Thoracic aorta (tissue), 2 donors: ENCODE data around the gene HERPUD1. TPM values are rescaled to one million over a fixed set of nuclear protein-coding genes. Genes with fewer than 3 reads are reported as not detected.

Source experiments
- ATAC-seq: fragments of 150-250 bp; one replicate; pipeline ENCODE4 v1.8.0; 2017; ENCODE audit warnings: low read depth; ENCODE audit not compliant: insufficient number of reproducible peaks, low FRiP score
- DNase-seq: peaks from one replicate; pipeline ENCODE4 v3.0.0-alpha.2; 2020; ENCODE audit warnings: low spot score
- H3K27ac ChIP-seq, 2 donors: fragments of 200-600 bp; sonication (generic); 1 replicate in 1 of 2; 2 replicates in 1 of 2; pipeline ENCODE4 v1.5.1; 2016; ENCODE audit warnings: mild to moderate bottlenecking in 2 of 2, moderate library complexity in 2 of 2
- H3K27me3 ChIP-seq: fragments of 200-600 bp; sonication (generic); replicated peaks from 2 replicates; pipeline ENCODE4 v1.6.0; 2016; ENCODE audit warnings: mild to moderate bottlenecking; ENCODE audit not compliant: insufficient read depth
- H3K36me3 ChIP-seq: fragments of 200-600 bp; sonication (generic); one replicate; pipeline ENCODE4 v1.5.1; 2016
- H3K4me1 ChIP-seq, 2 donors: fragments of 200-600 bp; sonication (generic); 1 replicate in 1 of 2; 2 replicates in 1 of 2; pipeline versions ENCODE4 v1.5.1 to v1.6.0; 2016; ENCODE audit warnings: low read depth in 2 of 2, mild to moderate bottlenecking in 1 of 2; ENCODE audit not compliant: control insufficient read depth in 1 of 2
- H3K4me3 ChIP-seq: fragments of 200-600 bp; sonication (generic); 2 replicates; pipeline ENCODE4 v1.5.1; 2016; ENCODE audit warnings: mild to moderate bottlenecking
- H3K9me3 ChIP-seq: fragments of 200-600 bp; sonication (generic); 2 replicates; pipeline ENCODE4 v1.5.1; 2016
- CTCF ChIP-seq: fragments of 200-600 bp; sonication (generic); IDR thresholded peaks from one replicate; pipeline ENCODE4 v1.5.1; 2019; ENCODE audit warnings: antibody characterized with exemption
- total RNA-seq, 2 donors: library from RNA; depleted of rRNA; stranded (reverse); fragments of >200 nt; gene quantifications; one replicate each; pipeline versions ENCODE4 v1.1.0 to v1.2.3, GENCODE V29; 2016

The HERPUD1 gene
- total RNA-seq, 2 donors from 2014 or later, result 220 to 232 TPM

DNA sequence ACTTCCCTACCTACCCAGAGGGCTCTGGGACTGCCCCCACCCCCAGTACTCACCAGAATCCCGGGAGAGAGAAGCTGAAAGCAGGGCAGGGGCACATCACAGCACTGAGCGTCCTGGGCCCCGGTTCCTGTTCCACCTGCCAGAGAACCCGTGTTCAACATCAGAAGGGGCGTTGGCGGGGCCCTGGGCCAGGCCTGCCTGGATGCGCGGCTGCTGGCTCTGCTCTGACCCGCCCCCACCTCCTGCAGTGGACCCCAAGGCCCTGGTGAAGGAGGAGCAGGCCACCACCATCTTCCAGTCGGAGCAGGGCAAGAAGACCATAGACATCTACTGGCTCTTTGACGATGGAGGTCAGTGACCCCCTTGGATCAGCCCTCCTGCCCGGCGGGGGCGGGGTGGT is 39.2 kb upstream of the HERPUD1 start:
- no peak for TF ChIP-seq CTCF
- Histone ChIP-seq H3K27me3 (no peaks in the 10 kb centered on the region), H3K4me3 (no peak overlapping the region), H3K4me1 (no peaks in the 10 kb centered on the region), H3K36me3 (no peaks in the 10 kb centered on the region), H3K9me3 (no peaks in the 10 kb centered on the region), H3K27ac (no peak overlapping the region)
- ATAC-seq (no peak), DNase-seq (no peak)

GRCh38 chr16:56894331-56894917 is 37.5 kb upstream of the HERPUD1 start:
- ATAC-seq (no peak), DNase-seq (no peak)
- no peaks in the 10 kb centered on the region for H3K27me3 ChIP-seq
- no peak overlapping the region for H3K27ac ChIP-seq
- H3K4me1 ChIP-seq, result no peaks in the 10 kb centered on the region
- H3K36me3 ChIP-seq, result no peaks in the 10 kb centered on the region
- no peak for TF ChIP-seq CTCF
- H3K9me3 ChIP-seq, result no peaks in the 10 kb centered on the region
- no peak overlapping the region for H3K4me3 ChIP-seq

- ATAC-seq, result no peak
- H3K9me3 ChIP-seq, result no peaks in the 10 kb centered on the region
These were observed 36.1 kb upstream of the HERPUD1 start for GRCh38 chr16:56895813-56896212.

DNA sequence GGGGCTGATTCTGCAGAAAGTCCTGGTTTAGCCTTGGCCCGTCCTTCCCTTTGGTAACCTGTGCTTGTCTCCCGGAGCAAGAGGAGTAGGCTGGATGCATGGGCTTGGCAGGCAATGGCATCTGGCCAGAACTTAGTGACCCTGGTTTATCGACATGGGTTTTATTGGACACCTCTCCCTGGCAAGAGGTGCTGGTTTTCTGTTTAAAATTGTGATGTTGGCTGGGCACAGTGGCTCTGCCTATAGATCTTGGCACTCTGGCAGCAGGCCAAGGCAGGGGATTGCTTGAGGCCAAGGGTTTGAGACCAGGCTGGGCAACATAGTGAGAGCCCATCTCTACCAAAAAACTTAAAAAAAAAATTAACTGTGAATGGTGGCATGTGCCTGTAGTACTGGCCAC is 35.7 kb upstream of the HERPUD1 start:
- Histone ChIP-seq H3K36me3 (no peaks in the 10 kb centered on the region), H3K27ac (no peak overlapping the region), H3K9me3 (no peaks in the 10 kb centered on the region), H3K27me3 (no peaks in the 10 kb centered on the region), H3K4me1 (no peaks in the 10 kb centered on the region), H3K4me3 (no peak overlapping the region)
- TF ChIP-seq CTCF, result no peak
- DNase-seq, result no peak
- no peak for ATAC-seq

More at GRCh38 chr16:56895813-56896212, 36.1 kb upstream of the HERPUD1 start:
- TF ChIP-seq CTCF, result no peak
- no peak for DNase-seq
- no peaks in the 10 kb centered on the region for H3K27me3 ChIP-seq
- H3K4me1 ChIP-seq, result no peaks in the 10 kb centered on the region
- no peak overlapping the region for H3K27ac ChIP-seq
- no peak overlapping the region for H3K4me3 ChIP-seq
- H3K36me3 ChIP-seq, result no peaks in the 10 kb centered on the region

- TF ChIP-seq CTCF, result no peak
- ATAC-seq (no peak), DNase-seq (no peak)
- Histone ChIP-seq H3K9me3 (no peaks in the 10 kb centered on the region), H3K27ac (no peak overlapping the region), H3K4me1 (no peaks in the 10 kb centered on the region), H3K36me3 (no peaks in the 10 kb centered on the region), H3K4me3 (no peak overlapping the region), H3K27me3 (no peaks in the 10 kb centered on the region)
These were observed 34.7 kb upstream of the HERPUD1 start for GRCh38 chr16:56897026-56897799.
